ENCODE data around the gene ACP7. TPM values are rescaled to one million over a fixed set of nuclear protein-coding genes. Genes with fewer than 3 reads are reported as not detected.

The ACP7 gene
- total RNA-seq, 1 donor from 2014 or later = 0.46 TPM

- H3K9me3 Mint-ChIP-seq (ENCODE audit: unreplicated experiment) = no peaks in the 10 kb centered on the region
- no peaks in the 10 kb centered on the region for H3K36me3 Mint-ChIP-seq (ENCODE audit: low read depth, unreplicated experiment)
- peaks cover 9% of the 10 kb centered on the region for H3K27me3 Mint-ChIP-seq (ENCODE audit: unreplicated experiment)
- TF ChIP-seq CTCF (IDR thresholded peaks at IDR 0.05; ENCODE audit: unreplicated experiment) = no peak
- no peak for DNase-seq (ENCODE audit: low spot score)
- H3K4me1 Mint-ChIP-seq (ENCODE audit: unreplicated experiment) = peaks cover 45% of the 10 kb centered on the region
- H3K27ac Mint-ChIP-seq (ENCODE audit: unreplicated experiment) = no peak overlapping the region
- no peak overlapping the region for H3K4me3 Mint-ChIP-seq (ENCODE audit: unreplicated experiment)
These were observed 51.5 kb downstream of the ACP7 start for GRCh38 chr19:39135701-39136100.

- no peak for DNase-seq (ENCODE audit: low spot score)
- no peaks in the 10 kb centered on the region for H3K9me3 Mint-ChIP-seq (ENCODE audit: unreplicated experiment)
- TF ChIP-seq CTCF (IDR thresholded peaks at IDR 0.05; ENCODE audit: unreplicated experiment) = no peak
- peaks cover 12% of the 10 kb centered on the region for H3K27me3 Mint-ChIP-seq (ENCODE audit: unreplicated experiment)
- H3K4me3 Mint-ChIP-seq (ENCODE audit: unreplicated experiment) = no peak overlapping the region
- H3K27ac Mint-ChIP-seq (ENCODE audit: unreplicated experiment) = no peak overlapping the region
- H3K36me3 Mint-ChIP-seq (ENCODE audit: low read depth, unreplicated experiment) = no peaks in the 10 kb centered on the region
- H3K4me1 Mint-ChIP-seq (ENCODE audit: unreplicated experiment) = peaks cover 41% of the 10 kb centered on the region
These were observed 52.2 kb downstream of the ACP7 start for GRCh38 chr19:39136225-39136940.

- TF ChIP-seq CTCF (IDR thresholded peaks at IDR 0.05; ENCODE audit: unreplicated experiment) = no peak
- peaks cover 41% of the 10 kb centered on the region for H3K4me1 Mint-ChIP-seq (ENCODE audit: unreplicated experiment)
- peaks cover 12% of the 10 kb centered on the region for H3K27me3 Mint-ChIP-seq (ENCODE audit: unreplicated experiment)
- H3K4me3 Mint-ChIP-seq (ENCODE audit: unreplicated experiment) = no peak overlapping the region
- no peak for DNase-seq (ENCODE audit: low spot score)
- peak overlapping the region; percentile 42 for H3K27ac Mint-ChIP-seq (ENCODE audit: unreplicated experiment)
- no peaks in the 10 kb centered on the region for H3K36me3 Mint-ChIP-seq (ENCODE audit: low read depth, unreplicated experiment)
- H3K9me3 Mint-ChIP-seq (ENCODE audit: unreplicated experiment) = no peaks in the 10 kb centered on the region
These were observed 53.0 kb downstream of the ACP7 start for GRCh38 chr19:39137131-39137530.

GRCh38 chr19:39138221-39139211 is 54.3 kb downstream of the ACP7 start:
- Mint-ChIP-seq H3K4me3 (ENCODE audit: unreplicated experiment) (no peak overlapping the region), H3K27ac (ENCODE audit: unreplicated experiment) (no peak overlapping the region)

More at GRCh38 chr19:39138221-39139211, 54.3 kb downstream of the ACP7 start:
- peaks cover 12% of the 10 kb centered on the region for H3K27me3 Mint-ChIP-seq (ENCODE audit: unreplicated experiment)
- no peaks in the 10 kb centered on the region for H3K9me3 Mint-ChIP-seq (ENCODE audit: unreplicated experiment)
- TF ChIP-seq CTCF (IDR thresholded peaks at IDR 0.05; ENCODE audit: unreplicated experiment) = no peak
- H3K36me3 Mint-ChIP-seq (ENCODE audit: low read depth, unreplicated experiment) = no peaks in the 10 kb centered on the region
- DNase-seq (ENCODE audit: low spot score) = no peak
- peaks cover 37% of the 10 kb centered on the region for H3K4me1 Mint-ChIP-seq (ENCODE audit: unreplicated experiment)
